ENCODE results near the gene LPCAT4. TPM values are rescaled to one million over a fixed set of nuclear protein-coding genes. Genes with fewer than 3 reads are reported as not detected.

Gene LPCAT4
- polyA plus RNA-seq, 1 of the 3 experiments (the other 2 are of a cell fraction): 88.4 TPM

GRCh38 chr15:34324933-34325332 is 42.1 kb downstream of the LPCAT4 start:
- H3K9me3 ChIP-seq: no peaks in the 10 kb centered on the region
- H3K36me3 ChIP-seq (replicated peaks in 1 of 2; ENCODE audit: control insufficient read depth in 1 of 2, insufficient read depth in 2 of 2, low read length in 1 of 2): no peaks in the 10 kb centered on the region
- H4K20me1 ChIP-seq (ENCODE audit: insufficient read depth): no peaks in the 10 kb centered on the region
- DNase-seq: no peak
- no peak overlapping the region for H2AFZ ChIP-seq (ENCODE audit: low read depth)
- no peak for TF ChIP-seq SIN3A (IDR thresholded peaks at IDR 0.05; ENCODE audit: borderline replicate concordance, low read depth, low read length)
- TF ChIP-seq, protein P1, sequence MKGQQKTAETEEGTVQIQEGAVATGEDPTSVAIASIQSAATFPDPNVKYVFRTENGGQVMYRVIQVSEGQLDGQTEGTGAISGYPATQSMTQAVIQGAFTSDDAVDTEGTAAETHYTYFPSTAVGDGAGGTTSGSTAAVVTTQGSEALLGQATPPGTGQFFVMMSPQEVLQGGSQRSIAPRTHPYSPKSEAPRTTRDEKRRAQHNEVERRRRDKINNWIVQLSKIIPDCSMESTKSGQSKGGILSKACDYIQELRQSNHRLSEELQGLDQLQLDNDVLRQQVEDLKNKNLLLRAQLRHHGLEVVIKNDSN (IDR thresholded peaks at IDR 0.05; ENCODE audit: borderline replicate concordance, low read depth): no peak
- no peak for TF ChIP-seq CHD2 (IDR thresholded peaks at IDR 0.05; ENCODE audit: low read length, partially characterized antibody)
- TF ChIP-seq EZH2phosphoT487 (IDR thresholded peaks at IDR 0.05; ENCODE audit: borderline replicate concordance, low read depth): no peak
- TF ChIP-seq RAD21 (IDR thresholded peaks at IDR 0.05; ENCODE audit: low read length): no peak
- TF ChIP-seq TCF12 (IDR thresholded peaks at IDR 0.05): no peak
- no peak for TF ChIP-seq FOSL2 (IDR thresholded peaks at IDR 0.05; ENCODE audit: borderline replicate concordance, low read depth)
- TF ChIP-seq POLR2AphosphoS5 (IDR thresholded peaks at IDR 0.05; ENCODE audit: low read depth, low read length): no peak
- TF ChIP-seq, protein P2, sequence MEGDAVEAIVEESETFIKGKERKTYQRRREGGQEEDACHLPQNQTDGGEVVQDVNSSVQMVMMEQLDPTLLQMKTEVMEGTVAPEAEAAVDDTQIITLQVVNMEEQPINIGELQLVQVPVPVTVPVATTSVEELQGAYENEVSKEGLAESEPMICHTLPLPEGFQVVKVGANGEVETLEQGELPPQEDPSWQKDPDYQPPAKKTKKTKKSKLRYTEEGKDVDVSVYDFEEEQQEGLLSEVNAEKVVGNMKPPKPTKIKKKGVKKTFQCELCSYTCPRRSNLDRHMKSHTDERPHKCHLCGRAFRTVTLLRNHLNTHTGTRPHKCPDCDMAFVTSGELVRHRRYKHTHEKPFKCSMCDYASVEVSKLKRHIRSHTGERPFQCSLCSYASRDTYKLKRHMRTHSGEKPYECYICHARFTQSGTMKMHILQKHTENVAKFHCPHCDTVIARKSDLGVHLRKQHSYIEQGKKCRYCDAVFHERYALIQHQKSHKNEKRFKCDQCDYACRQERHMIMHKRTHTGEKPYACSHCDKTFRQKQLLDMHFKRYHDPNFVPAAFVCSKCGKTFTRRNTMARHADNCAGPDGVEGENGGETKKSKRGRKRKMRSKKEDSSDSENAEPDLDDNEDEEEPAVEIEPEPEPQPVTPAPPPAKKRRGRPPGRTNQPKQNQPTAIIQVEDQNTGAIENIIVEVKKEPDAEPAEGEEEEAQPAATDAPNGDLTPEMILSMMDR (IDR thresholded peaks at IDR 0.05): no peak
- no peak for TF ChIP-seq RFX5 (IDR thresholded peaks at IDR 0.05; ENCODE audit: low read length)
- TF ChIP-seq ELF1 (IDR thresholded peaks at IDR 0.05): no peak
- no peak for TF ChIP-seq NRF1 (IDR thresholded peaks at IDR 0.05; ENCODE audit: low read depth, low read length)
- no peak for TF ChIP-seq GATA2 (CRISPR knock-in tag; IDR thresholded peaks at IDR 0.05)
- no peak for TF ChIP-seq MXI1 (IDR thresholded peaks at IDR 0.05; ENCODE audit: low read depth, low read length)
- H3K9ac ChIP-seq: no peak overlapping the region
- peaks cover 3% of the 10 kb centered on the region for H3F3A ChIP-seq (replicated peaks; ENCODE audit: insufficient read depth)
- POLR2A ChIA-PET: no interaction called here
- no peak overlapping the region for H3K27ac ChIP-seq (ENCODE audit: low read depth in 2 of 2, low read length in 1 of 2)
- no peak overlapping the region for H3K4me2 ChIP-seq
- H3K27me3 ChIP-seq (ENCODE audit: insufficient read depth): no peaks in the 10 kb centered on the region
- H3K4me3 ChIP-seq (ENCODE audit: low read depth in 2 of 2, low read length in 1 of 2): no peak overlapping the region
- H3K4me1 ChIP-seq (ENCODE audit: control insufficient read depth in 1 of 2, insufficient read depth in 2 of 2, low read depth in 1 of 2, low read length in 1 of 2): no peaks in the 10 kb centered on the region
- WGBS (ENCODE audit: low lambda C conversion rate): 93% methylated on average over 1 of the region's 1 CpG
- peaks cover 8% of the 10 kb centered on the region; the same call in 1 of the 2 replicates for H3K79me2 ChIP-seq (ENCODE audit: insufficient read depth)
- CTCF ChIA-PET: no interaction called here
- no peaks in the 10 kb centered on the region for H3K9me2 ChIP-seq

DNA sequence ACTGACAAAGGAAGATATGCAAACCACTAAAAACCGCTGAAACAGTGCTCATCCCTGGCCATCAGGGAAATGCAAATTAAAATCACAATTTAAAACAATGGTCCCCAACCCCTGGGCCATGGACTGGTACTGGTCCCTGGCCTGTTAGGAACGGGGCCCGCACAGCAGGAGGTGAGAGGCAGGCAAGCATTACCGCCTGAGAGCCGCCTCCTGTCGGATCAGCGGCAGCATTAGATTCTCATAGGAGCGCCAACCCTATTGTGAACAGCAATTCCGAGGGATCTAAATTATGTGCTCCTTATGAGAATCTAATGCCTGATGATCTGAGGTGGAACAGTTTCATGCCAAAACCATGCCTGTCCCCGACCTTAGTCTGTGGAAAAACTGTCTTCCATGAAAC is 43.8 kb downstream of the LPCAT4 start:
- POLR2A ChIA-PET: no interaction called here
- H3K9me2 ChIP-seq: no peaks in the 10 kb centered on the region
- H3K27me3 ChIP-seq (ENCODE audit: insufficient read depth): no peaks in the 10 kb centered on the region
- no peaks in the 10 kb centered on the region for H3K9me3 ChIP-seq
- no peak overlapping the region for H3K4me3 ChIP-seq (ENCODE audit: low read depth in 2 of 2, low read length in 1 of 2)
- H3F3A ChIP-seq (replicated peaks; ENCODE audit: insufficient read depth): peaks cover 3% of the 10 kb centered on the region
- TF ChIP-seq FOSL2 (IDR thresholded peaks at IDR 0.05; ENCODE audit: borderline replicate concordance, low read depth) (no peak), MXI1 (IDR thresholded peaks at IDR 0.05; ENCODE audit: low read depth, low read length) (no peak), JUND (IDR thresholded peaks at IDR 0.05) (no peak), EZH2phosphoT487 (IDR thresholded peaks at IDR 0.05; ENCODE audit: borderline replicate concordance, low read depth) (no peak), POLR2AphosphoS5 (IDR thresholded peaks at IDR 0.05; ENCODE audit: low read depth, low read length) (no peak), SMC3 (IDR thresholded peaks at IDR 0.05; ENCODE audit: low read depth, low read length) (no peak), NRF1 (IDR thresholded peaks at IDR 0.05; ENCODE audit: low read depth, low read length) (no peak), CHD2 (IDR thresholded peaks at IDR 0.05; ENCODE audit: low read length, partially characterized antibody) (no peak), ELF1 (IDR thresholded peaks at IDR 0.05) (no peak), YY1 (IDR thresholded peaks at IDR 0.05; ENCODE audit: low read depth) (no peak), TEAD4 (IDR thresholded peaks at IDR 0.05; ENCODE audit: borderline replicate concordance, insufficient read depth) (no peak), TCF12 (IDR thresholded peaks at IDR 0.05) (no peak)
- TF ChIP-seq, protein P1 (IDR thresholded peaks at IDR 0.05; ENCODE audit: borderline replicate concordance, low read depth): no peak
- TF ChIP-seq, protein P3, sequence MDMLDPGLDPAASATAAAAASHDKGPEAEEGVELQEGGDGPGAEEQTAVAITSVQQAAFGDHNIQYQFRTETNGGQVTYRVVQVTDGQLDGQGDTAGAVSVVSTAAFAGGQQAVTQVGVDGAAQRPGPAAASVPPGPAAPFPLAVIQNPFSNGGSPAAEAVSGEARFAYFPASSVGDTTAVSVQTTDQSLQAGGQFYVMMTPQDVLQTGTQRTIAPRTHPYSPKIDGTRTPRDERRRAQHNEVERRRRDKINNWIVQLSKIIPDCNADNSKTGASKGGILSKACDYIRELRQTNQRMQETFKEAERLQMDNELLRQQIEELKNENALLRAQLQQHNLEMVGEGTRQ (IDR thresholded peaks at IDR 0.05; ENCODE audit: borderline replicate concordance, low read depth, low read length): no peak
- no peak overlapping the region for H3K27ac ChIP-seq (ENCODE audit: low read depth in 2 of 2, low read length in 1 of 2)
- no peak for DNase-seq
- no peak overlapping the region for H2AFZ ChIP-seq (ENCODE audit: low read depth)
- no peaks in the 10 kb centered on the region for H3K36me3 ChIP-seq (replicated peaks in 1 of 2; ENCODE audit: control insufficient read depth in 1 of 2, insufficient read depth in 2 of 2, low read length in 1 of 2)
- no peaks in the 10 kb centered on the region for H4K20me1 ChIP-seq (ENCODE audit: insufficient read depth)
- WGBS (ENCODE audit: low lambda C conversion rate): 86% methylated on average over 5 of the region's 10 CpGs
- CTCF ChIA-PET: no interaction called here
- H3K9ac ChIP-seq: no peak overlapping the region
- H3K79me2 ChIP-seq (ENCODE audit: insufficient read depth): peaks cover 8% of the 10 kb centered on the region; the same call in 1 of the 2 replicates
- H3K4me2 ChIP-seq: no peak overlapping the region
- H3K4me1 ChIP-seq (ENCODE audit: control insufficient read depth in 1 of 2, insufficient read depth in 2 of 2, low read depth in 1 of 2, low read length in 1 of 2): no peaks in the 10 kb centered on the region

Measured in SK-N-SH (cell line).